GM12892 (cell line): ENCODE results near the gene CHCHD1.

Experiments used
- POLR2A ChIP-seq: IDR thresholded peaks from 2 replicates; pipeline ENCODE4 v1.6.1; 2011; ENCODE audit warnings: low read depth, low read length, control low read depth
- POLR2AphosphoS5 ChIP-seq: IDR thresholded peaks from 2 replicates; pipeline ENCODE4 v1.6.1; 2011; ENCODE audit warnings: low read depth, low read length, control low read depth
- TAF1 ChIP-seq: IDR thresholded peaks from 2 replicates; pipeline ENCODE4 v1.6.1; 2011; ENCODE audit warnings: low read depth, mild to moderate bottlenecking, control low read depth, low read length, borderline replicate concordance

GRCh38 chr10:73773152-73773879 lies 8.5 kb upstream of the CHCHD1 start:
- TF ChIP-seq POLR2A (no peak), POLR2AphosphoS5 (no peak), TAF1 (no peak)
